GM12873 (cell line): ENCODE measurements around the gene RASA2.

ENCODE experiments used
- CTCF ChIP-seq: IDR thresholded peaks from 2 replicates; pipeline ENCODE4 v1.5.1; 2012; ENCODE audit warnings: low read depth, mild to moderate bottlenecking, moderate library complexity, low read length, control low read depth; ENCODE audit not compliant: insufficient read depth; ENCODE audit errors: missing control alignments

Gene RASA2

GRCh38 chr3:141491929-141492328 lies 5.1 kb downstream of the RASA2 start:
- TF ChIP-seq CTCF, result no peak

GRCh38 chr3:141493184-141493583 lies 6.4 kb downstream of the RASA2 start:
- no peak for TF ChIP-seq CTCF

GRCh38 chr3:141498598-141499223 lies 11.9 kb downstream of the RASA2 start:
- TF ChIP-seq CTCF, result no peak

- no peak for TF ChIP-seq CTCF
These were observed 12.5 kb downstream of the RASA2 start for GRCh38 chr3:141499284-141499683.

- TF ChIP-seq CTCF, result no peak
These were observed 13.1 kb downstream of the RASA2 start for GRCh38 chr3:141499965-141500364.

GRCh38 chr3:141500397-141500796 lies 13.6 kb downstream of the RASA2 start:
- no peak for TF ChIP-seq CTCF

- no peak for TF ChIP-seq CTCF
These were observed 18.3 kb downstream of the RASA2 start for GRCh38 chr3:141505166-141505565.

- TF ChIP-seq CTCF, result no peak
These were observed 19.2 kb downstream of the RASA2 start for GRCh38 chr3:141506071-141506470.
